K562 (cell line): Measurements from ENCODE around the gene SEC14L1. TPM values are rescaled to one million over a fixed set of nuclear protein-coding genes. Genes with fewer than 3 reads are reported as not detected.

Experiments
- ATAC-seq: fragments of 200-7000 bp; cut with Tn5 transposase; 3 replicates; pipeline ENCODE4 v1.9.1; 2020; ENCODE audit warnings: moderate library complexity
- BruUV-seq: library from RNA; stranded (reverse); fragments of 400-500 nt; replicated peaks from 2 replicates; lab custom pipeline; 2021; lab: Mats Ljungman, UMichigan
- CTCF ChIA-PET: fragments of 300-600 bp; formaldehyde crosslinking; extraction: SDS; loops from one replicate; lab custom pipeline; 2021; ENCODE audit warnings: low intra/inter-chr PET ratio; lab: Yijun Ruan, JAX
- POLR2A ChIA-PET: fragments of 300-600, 350-650 bp; sonication (Branson Sonifier 250); formaldehyde crosslinking; extraction: SDS; loops from one replicate; lab custom pipeline; 2021; ENCODE audit warnings: antibody characterized with exemption, inconsistent platforms; lab: Yijun Ruan, JAX
- DNase-seq, 4 experiments: peaks; one replicate each; pipeline versions ENCODE4 v3.0.0 to v3.0.0-alpha.2; 2011 to 2018; ENCODE audit warnings: low spot score in 3 of 4, mixed read lengths in 3 of 4; ENCODE audit errors: extremely low read depth in 1 of 4
- FAIRE-seq: peaks from 2 replicates; lab custom pipeline; 2011; peaks lifted over from hg19 to GRCh38; lab: Jason Lieb, UNC
- H2AFZ ChIP-seq: 2 replicates; pipeline ENCODE4 v1.6.0; 2011; ENCODE audit warnings: low read depth, low read length, control low read depth, inconsistent platforms
- H3K27ac ChIP-seq: fragments of 200-600 bp; 3 replicates; pipeline ENCODE4 v1.8.0; 2011; ENCODE audit warnings: low read depth, mild to moderate bottlenecking, control low read depth, inconsistent platforms, low read length, moderate library complexity, mixed read lengths; ENCODE audit errors: extremely low read depth
- H3K27me3 ChIP-seq, 2 experiments: fragments of 300-600 bp in 1 of 2; 2 replicates in 1 of 2; 3 replicates in 1 of 2; pipeline versions ENCODE4 v1.6.0 to v1.8.0; 2011; ENCODE audit warnings: inconsistent platforms in 2 of 2, low read length in 2 of 2, mild to moderate bottlenecking in 1 of 2, mixed read lengths in 1 of 2, moderate library complexity in 1 of 2; ENCODE audit not compliant: control insufficient read depth in 2 of 2, insufficient read depth in 2 of 2
- H3K36me3 ChIP-seq: fragments of 300-600 bp; 3 replicates; pipeline ENCODE4 v1.8.0; 2011; ENCODE audit warnings: mild to moderate bottlenecking, low read length, inconsistent platforms; ENCODE audit not compliant: control insufficient read depth, insufficient read depth
- H3K4me1 ChIP-seq, 2 experiments: fragments of 200-600 bp in 1 of 2; replicated peaks in 1 of 2; 2 replicates in 1 of 2; 3 replicates in 1 of 2; pipeline versions ENCODE4 v1.5.1 to v1.8.0; 2011; ENCODE audit warnings: inconsistent platforms in 2 of 2, low read length in 2 of 2, mild to moderate bottlenecking in 1 of 2, mixed read lengths in 1 of 2, moderate library complexity in 1 of 2; ENCODE audit not compliant: control insufficient read depth in 2 of 2, insufficient read depth in 2 of 2
- H3K4me2 ChIP-seq: 2 replicates; pipeline ENCODE4 v1.6.1; 2011; ENCODE audit warnings: low read length, control low read depth, inconsistent platforms, mixed read lengths; ENCODE audit not compliant: insufficient read depth
- H3K4me3 ChIP-seq: fragments of 200-600 bp; sonication (generic), shearing (Covaris generic); 2 replicates; pipeline ENCODE4 v1.5.1; 2016; ENCODE audit warnings: control low read depth, inconsistent platforms
- H3K79me2 ChIP-seq: fragments of 200-600 bp; 3 replicates; pipeline ENCODE4 v1.8.0; 2011; ENCODE audit warnings: low read length, inconsistent platforms; ENCODE audit not compliant: control insufficient read depth, insufficient read depth
- H3K9ac ChIP-seq, 2 experiments: 2 replicates each; pipeline versions ENCODE4 v1.6.0 to v1.6.1; 2011; ENCODE audit warnings: low read depth in 2 of 2, low read length in 2 of 2, control low read depth in 1 of 2, inconsistent platforms in 1 of 2, mild to moderate bottlenecking in 1 of 2, mixed read lengths in 1 of 2; ENCODE audit not compliant: insufficient read depth in 1 of 2
- H3K9me1 ChIP-seq: one replicate; pipeline ENCODE4 v1.6.0; 2011; ENCODE audit warnings: inconsistent platforms, mild to moderate bottlenecking, low read length, moderate library complexity; ENCODE audit not compliant: control insufficient read depth, insufficient read depth
- H3K9me3 ChIP-seq: replicated peaks from 2 replicates; pipeline ENCODE4 v1.5.1; 2011; ENCODE audit warnings: low read depth, low read length, inconsistent platforms; ENCODE audit not compliant: control insufficient read depth, insufficient read depth
- H4K20me1 ChIP-seq: replicated peaks from 2 replicates; pipeline ENCODE4 v1.6.1; 2011; ENCODE audit warnings: low read length, inconsistent platforms, mixed read lengths; ENCODE audit not compliant: control insufficient read depth, insufficient read depth
- EZH2 ChIP-seq: IDR thresholded peaks from 2 replicates; pipeline ENCODE4 v1.6.1; 2012; ENCODE audit warnings: low read depth, mild to moderate bottlenecking, inconsistent platforms, low read length, borderline replicate concordance
- FOSL1 ChIP-seq: fragments of 200-800 bp; sonication (Bioruptor generic); conservative IDR thresholded peaks from 2 replicates; pipeline ENCODE4 v1.6.1; 2016; ENCODE audit warnings: missing genetic modification characterization, missing compliant biosample characterization
- PCBP2 ChIP-seq: fragments of 200-400 bp; formaldehyde crosslinking; IDR thresholded peaks from 2 replicates; pipeline ENCODE4 v1.6.1; 2018; ENCODE audit warnings: low read length, low read depth, mild to moderate bottlenecking, moderate library complexity; ENCODE audit not compliant: poor library complexity, severe bottlenecking
- POLR2AphosphoS5 ChIP-seq: IDR thresholded peaks from 2 replicates; pipeline ENCODE4 v1.6.1; 2011; ENCODE audit warnings: mild to moderate bottlenecking, low read depth, low read length, moderate library complexity; ENCODE audit not compliant: control insufficient read depth, insufficient read depth
- PTRF ChIP-seq: fragments of 450-650 bp; IDR thresholded peaks from 2 replicates; pipeline ENCODE4 v1.6.1; 2016; ENCODE audit warnings: mild to moderate bottlenecking, missing genetic modification characterization, missing compliant biosample characterization
- TARDBP ChIP-seq: fragments of 450-650 bp; IDR thresholded peaks from 2 replicates; pipeline ENCODE4 v1.6.1; 2016
- TCF7L2 ChIP-seq: fragments of 150-350 bp; IDR thresholded peaks from 2 replicates; pipeline ENCODE4 v1.6.1; 2016; ENCODE audit warnings: low read depth, mild to moderate bottlenecking, low read length, moderate library complexity
- ZNF354B ChIP-seq: fragments of 250-450 bp; sonication (Bioruptor Pico); IDR thresholded peaks from 2 replicates; pipeline ENCODE4 v1.4.0; 2020
- ZNF384 ChIP-seq: IDR thresholded peaks from 2 replicates; pipeline ENCODE4 v1.6.1; 2012; ENCODE audit warnings: low read depth, low read length, improper control_type of control experiment
- ZNF644 ChIP-seq: fragments of 200-800 bp; sonication (Bioruptor generic); IDR thresholded peaks from 2 replicates; pipeline ENCODE4 v1.6.1; 2016; ENCODE audit warnings: low read depth, missing genetic modification characterization, missing compliant biosample characterization
- WGBS: fragments of 100-300 bp; shearing (Covaris generic); methylation state at CpG from one replicate; pipeline ENCODE4 v1.1.6; 2016; ENCODE audit warnings: low coverage, mixed read lengths; ENCODE audit not compliant: insufficient coverage; ENCODE audit errors: missing lambda C conversion rate; 5-methylcytosine and 5-hydroxymethylcytosine counted together
- in situ Hi-C: fragments of 300-500 bp; cut with MboI; formaldehyde crosslinking; loops from 4 replicates; pipeline ENCODE4 v1.15.0; 2018; ENCODE audit warnings: inconsistent platforms, mixed read lengths
- intact Hi-C: fragments of 100-400 bp; cut with micrococcal nuclease; formaldehyde crosslinking; loops from 2 replicates; pipeline ENCODE4 v1.14.2; 2022
- polyA plus RNA-seq, 8 experiments: library from polyadenylated mRNA; depleted of rRNA in 4 of 8; stranded (reverse) in 5 of 8; unstranded in 3 of 8; fragments of >200 nt; fragmentation: Nextera tagmentation in 2 of 8; fragmentation: Illumina TruSeq in 1 of 8; extraction: Ambion mirVana in 2 of 8; extraction: Trizol in 1 of 8; gene quantifications; 2 replicates each; pipeline versions ENCODE4 v1.2.1 to v1.2.3, GENCODE V29; 2011 to 2014; ENCODE audit warnings: inconsistent platforms in 1 of 8, missing spikeins in 1 of 8
- total RNA-seq, 7 experiments: library from RNA; depleted of rRNA in 6 of 7; stranded (reverse); fragments of >200 nt in 6 of 7; fragmentation: Illumina TruSeq in 2 of 7; extraction: Trizol in 2 of 7; gene quantifications; 2 replicates each; pipeline versions ENCODE4 v1.2.1 to v1.2.3, GENCODE V29; 2011 to 2021; ENCODE audit warnings: low replicate concordance in 1 of 7
- TF ChIP-seq, protein P1 (sequence below), 2 experiments: fragments of 250-450 bp in 1 of 2; fragments of 450-650 bp in 1 of 2; sonication (Bioruptor Pico) in 1 of 2; IDR thresholded peaks; 2 replicates each; pipeline versions ENCODE4 v1.6.1 to v1.8.0; 2016 to 2021; ENCODE audit warnings: mild to moderate bottlenecking in 2 of 2, moderate library complexity in 2 of 2, missing compliant biosample characterization in 1 of 2, missing genetic modification characterization in 1 of 2
- TF ChIP-seq, protein P2 (sequence below): fragments of 200-800 bp; sonication (Bioruptor generic); IDR thresholded peaks from 2 replicates; pipeline ENCODE4 v1.6.1; 2017; ENCODE audit warnings: missing genetic modification characterization, missing compliant biosample characterization

Gene SEC14L1
- total and polyA plus RNA-seq, 9 of the 15 experiments (the other 6 are each of a cell fraction or from before 2014, with no cell fraction given) = 3.1 to 39.7 (median 15.2) TPM

DNA sequence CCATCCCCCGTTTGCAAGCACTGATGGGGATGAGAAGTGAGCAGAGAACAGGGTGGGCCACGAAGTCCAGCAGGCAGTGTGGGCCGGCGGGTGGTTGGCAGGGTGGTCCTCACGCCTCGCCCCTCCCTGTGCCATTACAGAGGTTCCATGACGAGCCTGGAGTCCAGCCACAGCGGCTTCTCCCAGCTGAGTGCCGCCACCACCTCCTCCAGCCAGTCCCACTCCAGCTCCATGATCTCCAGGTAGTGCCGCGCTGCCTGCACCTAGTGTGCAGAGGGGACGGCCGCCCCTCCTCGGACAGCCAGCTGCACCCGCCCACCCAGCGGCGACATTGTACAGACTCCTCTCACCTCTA lies 73.0 kb downstream of the SEC14L1 start:
- 92% methylated on average over 11 of the region's 17 CpGs for WGBS
- intact Hi-C loops = no loop called here
- TF ChIP-seq EZH2 = no peak
- no peak for TF ChIP-seq TCF7L2
- no peak for TF ChIP-seq POLR2AphosphoS5
- no peak for TF ChIP-seq PCBP2
- TF ChIP-seq ZNF644 (tag) = no peak
- no peak for TF ChIP-seq TARDBP
- no peak for TF ChIP-seq ZNF384
- no peak for TF ChIP-seq ZNF354B
- TF ChIP-seq, protein P1, sequence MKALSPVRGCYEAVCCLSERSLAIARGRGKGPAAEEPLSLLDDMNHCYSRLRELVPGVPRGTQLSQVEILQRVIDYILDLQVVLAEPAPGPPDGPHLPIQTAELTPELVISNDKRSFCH (CRISPR knock-in tag; IDR thresholded peaks at IDR 0.05) = no peak
- TF ChIP-seq, protein P1 (tag; IDR thresholded peaks at IDR 0.05) = no peak
- TF ChIP-seq PTRF (tag) = no peak
- TF ChIP-seq, protein P2, sequence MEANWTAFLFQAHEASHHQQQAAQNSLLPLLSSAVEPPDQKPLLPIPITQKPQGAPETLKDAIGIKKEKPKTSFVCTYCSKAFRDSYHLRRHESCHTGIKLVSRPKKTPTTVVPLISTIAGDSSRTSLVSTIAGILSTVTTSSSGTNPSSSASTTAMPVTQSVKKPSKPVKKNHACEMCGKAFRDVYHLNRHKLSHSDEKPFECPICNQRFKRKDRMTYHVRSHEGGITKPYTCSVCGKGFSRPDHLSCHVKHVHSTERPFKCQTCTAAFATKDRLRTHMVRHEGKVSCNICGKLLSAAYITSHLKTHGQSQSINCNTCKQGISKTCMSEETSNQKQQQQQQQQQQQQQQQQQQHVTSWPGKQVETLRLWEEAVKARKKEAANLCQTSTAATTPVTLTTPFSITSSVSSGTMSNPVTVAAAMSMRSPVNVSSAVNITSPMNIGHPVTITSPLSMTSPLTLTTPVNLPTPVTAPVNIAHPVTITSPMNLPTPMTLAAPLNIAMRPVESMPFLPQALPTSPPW (CRISPR knock-in tag) = no peak
- no peak for TF ChIP-seq FOSL1 (tag)
- TF ChIP-seq, all 486 proteins: peak for 0
- H2AFZ ChIP-seq = no peak overlapping the region
- no peak overlapping the region for H3K4me2 ChIP-seq
- no peaks in the 10 kb centered on the region; the same call in 1 of the 2 replicates for H4K20me1 ChIP-seq
- peaks cover 0 to 13% of the 10 kb centered on the region in 2 experiments; a peak in 1 of 5 replicates for H3K4me1 ChIP-seq
- FAIRE-seq (no peak), DNase-seq (no peak), ATAC-seq (no peak)
- no peaks in the 10 kb centered on the region for H3K27me3 ChIP-seq
- H3K36me3 ChIP-seq = peaks cover 70% of the 10 kb centered on the region; the same call in 2 of the 3 replicates
- no peaks in the 10 kb centered on the region for H3K79me2 ChIP-seq
- no peaks in the 10 kb centered on the region for H3K9me3 ChIP-seq
- POLR2A ChIA-PET = interaction anchor here (1.1 to 1.2 kb wide), 2 partner anchors 11 to 32 kb away, joined by 3 to 4 read pairs; no protein-coding TSS in a partner anchor
- no peaks in the 10 kb centered on the region for H3K9me1 ChIP-seq
- H3K4me3 ChIP-seq = no peak overlapping the region
- no peak overlapping the region for H3K27ac ChIP-seq
- in situ Hi-C loops = no loop called here
- CTCF ChIA-PET = interaction anchor here (0.7 to 0.8 kb wide), 2 partner anchors 32 to 126 kb away, joined by 3 read pairs; no protein-coding TSS in a partner anchor
- no TSS peak for BruUV-seq
- H3K9ac ChIP-seq = no peak overlapping the region
